H1 (cell line): ENCODE data around the gene CNOT10. TPM values are rescaled to one million over a fixed set of nuclear protein-coding genes. Genes with fewer than 3 reads are reported as not detected.
A peak's percentile ranks its signal among the peaks of the same experiment; 100 is the strongest.

Experiments
- EP300 ChIP-seq, 2 experiments: IDR thresholded peaks; 1 replicate in 1 of 2; 2 replicates in 1 of 2; pipeline ENCODE4 v1.6.1; 2011 to 2012; ENCODE audit warnings: low read depth in 2 of 2, low read length in 2 of 2, mild to moderate bottlenecking in 2 of 2, borderline replicate concordance in 1 of 2, inconsistent platforms in 1 of 2, moderate library complexity in 1 of 2
- JUN ChIP-seq: IDR thresholded peaks from 2 replicates; pipeline ENCODE4 v1.6.1; 2011; ENCODE audit warnings: low read depth, mild to moderate bottlenecking, improper control_type of control experiment, low read length
- MAX ChIP-seq: IDR thresholded peaks from 2 replicates; pipeline ENCODE4 v1.6.1; 2012; ENCODE audit warnings: inconsistent platforms
- POLR2AphosphoS5 ChIP-seq: IDR thresholded peaks from 2 replicates; pipeline ENCODE4 v1.6.1; 2011; ENCODE audit warnings: low read depth, low read length
- RXRA ChIP-seq: IDR thresholded peaks from 2 replicates; pipeline ENCODE4 v1.6.1; 2011; ENCODE audit warnings: low read depth, mild to moderate bottlenecking, low read length, moderate library complexity; ENCODE audit not compliant: insufficient read depth
- SIN3A ChIP-seq, 2 experiments: IDR thresholded peaks in 1 of 2; conservative IDR thresholded peaks in 1 of 2; 2 replicates each; pipeline ENCODE4 v1.6.1; 2011 to 2012; ENCODE audit warnings: low read length in 2 of 2, improper control_type of control experiment in 1 of 2, low read depth in 1 of 2, mild to moderate bottlenecking in 1 of 2
- TAF7 ChIP-seq: optimal IDR thresholded peaks from 2 replicates; pipeline ENCODE3; 2011; ENCODE audit warnings: low read depth, mild to moderate bottlenecking, inconsistent platforms, low read length, moderate library complexity, borderline replicate concordance
- TCF12 ChIP-seq: IDR thresholded peaks from 2 replicates; pipeline ENCODE4 v1.6.1; 2011; ENCODE audit warnings: low read depth, mild to moderate bottlenecking, low read length
- polyA plus RNA-seq, 7 experiments: library from polyadenylated mRNA; depleted of rRNA in 3 of 7; stranded (reverse) in 5 of 7; unstranded in 2 of 7; fragments of >200 nt in 5 of 7; fragments of 200-250 nt in 2 of 7; gene quantifications; 1 replicate in 5 of 7; 2 replicates in 1 of 7; 4 replicates in 1 of 7; pipeline versions ENCODE4 v1.2.1 to v1.2.3, GENCODE V29; 2011 to 2013; ENCODE audit warnings: missing spikeins in 2 of 7, mixed read lengths in 2 of 7
- total RNA-seq: library from RNA; stranded (reverse); fragmentation: NEBNext Ultra II Directional; extraction: Animal tissue kit (Norgen Biotek cat#: 25700); gene quantifications from 2 replicates; pipeline ENCODE4 v1.2.1, GENCODE V29; 2021
- TF ChIP-seq, protein P1 (sequence below): fragments of 300-600 bp; sonication (generic); IDR thresholded peaks from 2 replicates; pipeline ENCODE4 v1.7.1; 2012; ENCODE audit warnings: low read length, moderate library complexity, mild to moderate bottlenecking, inconsistent platforms; ENCODE audit not compliant: insufficient replicate concordance

CNOT10 gene
- total and polyA plus RNA-seq, 2 of the 8 experiments (the other 6 are each of a cell fraction or from before 2014, with no cell fraction given) = 39.9 to 55.9 TPM

DNA sequence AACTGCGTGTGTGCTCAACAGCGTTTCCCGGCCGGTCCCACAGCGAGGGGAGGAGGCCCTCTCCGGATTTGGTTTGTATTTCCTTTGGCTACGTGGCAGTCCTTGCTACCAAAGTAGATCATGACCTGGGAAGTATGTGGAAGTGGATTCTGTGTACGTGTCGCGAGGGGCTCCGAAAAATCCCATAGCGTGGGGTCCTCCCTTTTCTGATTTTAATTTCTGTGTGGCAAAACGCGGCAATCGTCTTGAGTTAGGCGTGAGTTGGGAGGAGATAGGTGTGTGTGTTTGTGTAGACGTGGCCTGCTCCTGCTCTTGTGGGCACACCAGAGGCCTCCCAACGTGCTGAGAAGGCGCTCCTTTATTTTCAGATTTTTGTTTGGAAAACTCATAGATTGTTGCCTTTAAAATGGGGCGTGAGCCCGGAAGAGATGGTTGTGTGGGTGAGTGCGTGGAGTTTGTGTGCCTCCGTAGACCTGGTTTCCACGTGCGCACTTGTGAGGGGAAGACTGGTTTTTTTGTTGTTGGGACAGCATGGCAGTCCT, 134.1 kb downstream of the CNOT10 start (continued):
- TF ChIP-seq, protein P1, sequence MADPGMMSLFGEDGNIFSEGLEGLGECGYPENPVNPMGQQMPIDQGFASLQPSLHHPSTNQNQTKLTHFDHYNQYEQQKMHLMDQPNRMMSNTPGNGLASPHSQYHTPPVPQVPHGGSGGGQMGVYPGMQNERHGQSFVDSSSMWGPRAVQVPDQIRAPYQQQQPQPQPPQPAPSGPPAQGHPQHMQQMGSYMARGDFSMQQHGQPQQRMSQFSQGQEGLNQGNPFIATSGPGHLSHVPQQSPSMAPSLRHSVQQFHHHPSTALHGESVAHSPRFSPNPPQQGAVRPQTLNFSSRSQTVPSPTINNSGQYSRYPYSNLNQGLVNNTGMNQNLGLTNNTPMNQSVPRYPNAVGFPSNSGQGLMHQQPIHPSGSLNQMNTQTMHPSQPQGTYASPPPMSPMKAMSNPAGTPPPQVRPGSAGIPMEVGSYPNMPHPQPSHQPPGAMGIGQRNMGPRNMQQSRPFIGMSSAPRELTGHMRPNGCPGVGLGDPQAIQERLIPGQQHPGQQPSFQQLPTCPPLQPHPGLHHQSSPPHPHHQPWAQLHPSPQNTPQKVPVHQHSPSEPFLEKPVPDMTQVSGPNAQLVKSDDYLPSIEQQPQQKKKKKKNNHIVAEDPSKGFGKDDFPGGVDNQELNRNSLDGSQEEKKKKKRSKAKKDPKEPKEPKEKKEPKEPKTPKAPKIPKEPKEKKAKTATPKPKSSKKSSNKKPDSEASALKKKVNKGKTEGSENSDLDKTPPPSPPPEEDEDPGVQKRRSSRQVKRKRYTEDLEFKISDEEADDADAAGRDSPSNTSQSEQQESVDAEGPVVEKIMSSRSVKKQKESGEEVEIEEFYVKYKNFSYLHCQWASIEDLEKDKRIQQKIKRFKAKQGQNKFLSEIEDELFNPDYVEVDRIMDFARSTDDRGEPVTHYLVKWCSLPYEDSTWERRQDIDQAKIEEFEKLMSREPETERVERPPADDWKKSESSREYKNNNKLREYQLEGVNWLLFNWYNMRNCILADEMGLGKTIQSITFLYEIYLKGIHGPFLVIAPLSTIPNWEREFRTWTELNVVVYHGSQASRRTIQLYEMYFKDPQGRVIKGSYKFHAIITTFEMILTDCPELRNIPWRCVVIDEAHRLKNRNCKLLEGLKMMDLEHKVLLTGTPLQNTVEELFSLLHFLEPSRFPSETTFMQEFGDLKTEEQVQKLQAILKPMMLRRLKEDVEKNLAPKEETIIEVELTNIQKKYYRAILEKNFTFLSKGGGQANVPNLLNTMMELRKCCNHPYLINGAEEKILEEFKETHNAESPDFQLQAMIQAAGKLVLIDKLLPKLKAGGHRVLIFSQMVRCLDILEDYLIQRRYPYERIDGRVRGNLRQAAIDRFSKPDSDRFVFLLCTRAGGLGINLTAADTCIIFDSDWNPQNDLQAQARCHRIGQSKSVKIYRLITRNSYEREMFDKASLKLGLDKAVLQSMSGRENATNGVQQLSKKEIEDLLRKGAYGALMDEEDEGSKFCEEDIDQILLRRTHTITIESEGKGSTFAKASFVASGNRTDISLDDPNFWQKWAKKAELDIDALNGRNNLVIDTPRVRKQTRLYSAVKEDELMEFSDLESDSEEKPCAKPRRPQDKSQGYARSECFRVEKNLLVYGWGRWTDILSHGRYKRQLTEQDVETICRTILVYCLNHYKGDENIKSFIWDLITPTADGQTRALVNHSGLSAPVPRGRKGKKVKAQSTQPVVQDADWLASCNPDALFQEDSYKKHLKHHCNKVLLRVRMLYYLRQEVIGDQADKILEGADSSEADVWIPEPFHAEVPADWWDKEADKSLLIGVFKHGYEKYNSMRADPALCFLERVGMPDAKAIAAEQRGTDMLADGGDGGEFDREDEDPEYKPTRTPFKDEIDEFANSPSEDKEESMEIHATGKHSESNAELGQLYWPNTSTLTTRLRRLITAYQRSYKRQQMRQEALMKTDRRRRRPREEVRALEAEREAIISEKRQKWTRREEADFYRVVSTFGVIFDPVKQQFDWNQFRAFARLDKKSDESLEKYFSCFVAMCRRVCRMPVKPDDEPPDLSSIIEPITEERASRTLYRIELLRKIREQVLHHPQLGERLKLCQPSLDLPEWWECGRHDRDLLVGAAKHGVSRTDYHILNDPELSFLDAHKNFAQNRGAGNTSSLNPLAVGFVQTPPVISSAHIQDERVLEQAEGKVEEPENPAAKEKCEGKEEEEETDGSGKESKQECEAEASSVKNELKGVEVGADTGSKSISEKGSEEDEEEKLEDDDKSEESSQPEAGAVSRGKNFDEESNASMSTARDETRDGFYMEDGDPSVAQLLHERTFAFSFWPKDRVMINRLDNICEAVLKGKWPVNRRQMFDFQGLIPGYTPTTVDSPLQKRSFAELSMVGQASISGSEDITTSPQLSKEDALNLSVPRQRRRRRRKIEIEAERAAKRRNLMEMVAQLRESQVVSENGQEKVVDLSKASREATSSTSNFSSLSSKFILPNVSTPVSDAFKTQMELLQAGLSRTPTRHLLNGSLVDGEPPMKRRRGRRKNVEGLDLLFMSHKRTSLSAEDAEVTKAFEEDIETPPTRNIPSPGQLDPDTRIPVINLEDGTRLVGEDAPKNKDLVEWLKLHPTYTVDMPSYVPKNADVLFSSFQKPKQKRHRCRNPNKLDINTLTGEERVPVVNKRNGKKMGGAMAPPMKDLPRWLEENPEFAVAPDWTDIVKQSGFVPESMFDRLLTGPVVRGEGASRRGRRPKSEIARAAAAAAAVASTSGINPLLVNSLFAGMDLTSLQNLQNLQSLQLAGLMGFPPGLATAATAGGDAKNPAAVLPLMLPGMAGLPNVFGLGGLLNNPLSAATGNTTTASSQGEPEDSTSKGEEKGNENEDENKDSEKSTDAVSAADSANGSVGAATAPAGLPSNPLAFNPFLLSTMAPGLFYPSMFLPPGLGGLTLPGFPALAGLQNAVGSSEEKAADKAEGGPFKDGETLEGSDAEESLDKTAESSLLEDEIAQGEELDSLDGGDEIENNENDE = peak; percentile 25
- no peak for TF ChIP-seq EP300 (IDR thresholded peaks at IDR 0.05; ENCODE audit: borderline replicate concordance in 1 of 2, low read depth in 2 of 2, low read length in 2 of 2)
- TF ChIP-seq POLR2AphosphoS5 = peak; percentile 11; the same call in 1 of the 2 replicates
- TF ChIP-seq TCF12 = no peak
- 0 out of 2 replicates have a peak, but pooled peaks have one; percentile 18 for TF ChIP-seq MAX
- 0 out of 4 replicates have a peak, but pooled peaks of 1 of the 2 experiments have one; percentile 16 for TF ChIP-seq SIN3A (conservative IDR thresholded peaks at IDR 0.05 in 1 of 2, IDR thresholded peaks at IDR 0.05 in 1 of 2; ENCODE audit: low read depth in 1 of 2, low read length in 2 of 2)
- peak; percentile 53 for TF ChIP-seq TAF7
- TF ChIP-seq JUN = no peak
- no peak for TF ChIP-seq RXRA
